NCI-H2196 (cell line): ENCODE data around the gene ANO1.

Experiments used
- DNase-seq: peaks from one replicate; lab custom pipeline; 2025; ENCODE audit not compliant: unreplicated experiment; lab: John Stamatoyannopoulos, UW

ANO1 gene

GRCh38 chr11:70111269-70112016 lies 33.3 kb downstream of the ANO1 start:
- DNase-seq, result no peak

GRCh38 chr11:70112017-70112434 lies 33.9 kb downstream of the ANO1 start:
- DNase-seq, result no peak

DNA sequence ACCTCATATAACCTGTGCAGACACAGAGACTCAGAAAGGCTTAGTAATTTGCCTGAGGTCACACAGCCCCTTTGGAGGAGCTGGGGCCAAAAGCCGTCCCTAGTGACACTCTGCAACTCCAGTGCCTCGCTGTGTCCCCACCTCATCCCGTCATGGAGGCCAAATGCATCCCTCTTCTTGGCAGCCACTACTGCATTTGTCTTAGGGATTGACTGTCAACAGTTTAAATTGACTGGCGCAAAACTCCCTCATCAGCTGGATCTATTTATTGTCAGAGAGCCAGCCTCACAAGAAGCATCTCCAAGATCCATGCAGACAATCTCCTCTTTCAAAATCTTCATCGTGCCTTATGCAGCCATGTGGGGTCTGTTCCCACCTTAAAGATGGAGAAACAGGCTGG lies 35.7 kb downstream of the ANO1 start:
- DNase-seq, result no peak

- DNase-seq, result no peak
These were observed 37.7 kb downstream of the ANO1 start for GRCh38 chr11:70115778-70116177.

DNA sequence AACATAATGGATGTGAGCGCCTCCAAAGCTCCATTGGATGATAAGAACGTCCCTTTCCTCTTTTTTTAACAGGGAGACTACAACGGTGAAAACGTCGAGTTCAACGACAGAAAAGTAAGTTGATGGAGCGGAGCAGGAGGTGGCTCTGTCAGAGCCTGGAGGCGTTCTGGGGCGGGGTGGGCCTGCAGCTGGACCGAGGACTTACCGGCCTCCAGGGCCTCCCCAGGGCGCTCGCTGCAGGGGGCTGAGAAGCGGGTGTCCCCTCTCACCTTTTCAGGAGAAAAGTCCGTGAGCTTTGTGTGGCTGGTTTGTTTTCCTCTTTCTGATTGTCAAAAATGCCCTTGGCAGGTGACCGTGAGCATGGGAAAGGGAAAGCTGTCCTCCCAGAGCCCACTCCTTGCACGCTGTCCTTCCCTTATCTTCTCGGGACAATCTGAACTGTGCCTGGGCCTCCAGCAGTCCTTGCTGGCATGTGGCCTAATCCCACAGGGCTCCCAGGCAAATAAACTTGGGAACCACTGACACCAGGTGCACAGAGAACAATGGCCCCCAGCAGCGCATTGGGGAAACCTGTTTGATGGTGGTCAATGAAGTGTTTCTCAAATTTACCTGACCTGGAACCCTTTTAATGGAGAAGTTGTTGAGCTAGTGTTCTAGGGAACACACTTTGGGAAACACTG lies 38.4 kb downstream of the ANO1 start:
- DNase-seq, result no peak

DNA sequence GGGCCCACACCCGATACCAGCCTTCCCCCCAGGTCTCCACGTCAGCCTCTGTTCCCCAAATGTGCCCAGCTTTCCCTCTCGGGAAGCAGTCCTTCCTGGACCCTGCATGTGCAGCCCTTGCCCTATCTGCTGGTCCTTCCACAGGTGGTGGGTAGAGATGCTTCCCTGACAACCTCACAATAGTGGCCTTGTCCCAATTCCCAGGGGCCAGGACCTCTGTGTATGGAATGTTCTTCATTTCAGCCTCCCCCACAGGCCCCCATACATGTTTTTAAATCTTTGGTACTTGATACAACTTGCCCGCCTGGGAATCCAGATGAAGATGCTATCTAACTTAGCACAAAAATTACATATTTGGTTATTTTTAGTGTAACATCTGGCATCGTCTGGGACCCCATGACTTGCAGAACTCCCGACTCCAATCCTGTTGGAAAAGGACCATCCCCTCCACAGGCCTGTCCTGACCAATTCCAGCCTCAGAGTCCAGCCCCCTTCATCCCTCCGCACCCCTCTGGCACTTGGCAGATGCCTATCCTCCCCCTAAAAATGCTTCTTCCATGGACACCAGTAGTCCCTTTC lies 39.5 kb downstream of the ANO1 start:
- DNase-seq, result no peak

DNA sequence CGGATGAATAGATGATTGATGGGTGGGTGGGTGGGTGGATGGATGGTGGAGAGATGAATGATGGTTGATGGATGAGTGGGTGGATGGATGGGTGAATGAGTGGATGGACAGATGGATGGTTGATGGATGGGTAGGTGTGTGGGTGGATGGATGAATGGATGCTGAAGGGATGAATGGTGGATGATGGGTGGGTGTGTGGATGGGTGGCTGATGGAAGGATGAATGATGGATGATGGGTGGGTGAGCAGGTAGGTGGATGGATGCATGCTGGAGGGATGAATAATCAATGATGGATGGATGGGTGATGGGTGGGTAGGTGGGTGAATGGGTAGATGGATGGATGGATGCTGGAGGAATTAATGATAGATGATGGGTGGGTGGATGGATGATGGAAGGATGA lies 40.5 kb downstream of the ANO1 start:
- no peak for DNase-seq

- no peak for DNase-seq
These were observed 41.4 kb downstream of the ANO1 start for GRCh38 chr11:70119502-70119901.

GRCh38 chr11:70120674-70121073 lies 42.6 kb downstream of the ANO1 start:
- DNase-seq, result no peak

GRCh38 chr11:70122490-70123198 lies 44.5 kb downstream of the ANO1 start:
- DNase-seq, result no peak

DNA sequence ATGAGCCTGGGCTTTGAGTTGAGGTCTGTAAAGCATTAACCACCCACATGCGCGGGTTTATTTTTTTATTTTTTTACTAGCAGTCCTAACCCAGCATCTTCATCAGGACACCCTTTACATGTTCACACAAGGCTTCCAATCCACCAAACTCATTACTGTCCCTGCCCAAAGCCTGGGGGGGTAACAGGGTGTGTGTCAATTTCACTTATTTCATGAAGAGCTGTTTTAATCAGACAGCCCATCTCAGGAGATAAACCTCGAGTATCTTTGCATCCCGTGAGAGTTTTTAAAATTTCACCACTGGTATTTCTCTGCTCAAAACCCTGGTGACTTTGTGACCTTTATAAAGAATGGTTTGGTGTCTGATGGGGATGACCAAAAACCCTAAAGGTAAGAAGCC lies 45.6 kb downstream of the ANO1 start:
- no peak for DNase-seq

- DNase-seq, result no peak
These were observed 46.3 kb downstream of the ANO1 start for GRCh38 chr11:70124321-70125000.

DNA sequence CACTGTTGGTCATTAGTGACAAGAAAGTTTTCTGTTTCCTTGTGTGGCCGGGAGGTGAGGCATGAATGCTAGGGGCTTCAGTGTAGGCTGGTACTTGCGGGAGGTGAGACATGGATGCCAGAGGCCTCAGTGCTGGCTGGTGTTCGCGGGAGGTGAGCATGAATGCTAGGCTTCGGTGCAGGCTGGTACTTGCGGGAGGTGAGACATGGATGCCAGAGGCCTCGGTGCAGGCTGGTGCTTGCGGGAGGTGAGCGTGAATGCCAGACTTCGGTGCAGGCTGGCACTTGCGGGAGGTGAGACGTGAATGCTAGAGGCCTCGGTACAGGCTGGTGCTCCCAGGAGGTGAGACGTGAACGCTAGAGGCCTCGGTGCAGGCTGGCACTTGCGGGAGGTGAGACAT lies 48.4 kb downstream of the ANO1 start:
- no peak for DNase-seq

DNA sequence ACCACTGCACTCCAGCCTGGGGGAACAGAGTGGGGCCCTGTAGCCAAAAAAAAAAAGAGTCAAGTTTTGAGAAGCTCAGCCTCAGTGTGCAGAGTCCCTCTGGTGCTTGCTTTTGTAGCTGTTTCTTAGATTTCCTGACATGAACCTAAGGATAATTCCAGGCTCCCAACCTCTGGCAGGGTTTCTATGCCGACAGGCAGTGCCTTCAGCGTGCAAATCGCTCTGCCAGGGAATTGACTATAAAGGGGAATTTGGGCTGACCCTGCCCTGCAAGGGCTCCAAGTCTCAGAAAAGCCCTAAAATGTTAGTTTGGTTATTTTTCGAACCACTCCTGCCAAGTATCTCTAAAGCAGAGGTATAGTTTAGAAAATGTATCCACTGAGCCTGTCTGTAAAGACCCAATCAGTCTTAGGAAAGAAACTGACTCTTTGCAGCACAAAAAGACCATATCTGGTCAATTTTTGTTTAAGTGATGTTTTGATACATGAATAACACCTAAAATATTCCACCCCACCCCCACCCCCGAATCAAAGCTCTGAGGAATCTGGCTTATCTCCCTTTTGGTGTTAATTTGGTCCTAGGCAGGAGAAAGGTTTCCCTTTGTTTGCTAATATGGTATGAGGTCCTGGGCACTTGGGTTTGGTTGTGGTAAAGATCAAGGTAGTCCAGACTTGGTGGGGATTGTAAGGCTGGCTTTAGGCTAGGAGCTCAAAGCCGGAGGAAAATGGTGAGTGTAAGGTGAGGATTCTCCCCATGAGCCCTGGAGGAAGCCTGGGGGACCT lies 49.7 kb downstream of the ANO1 start:
- DNase-seq, result no peak

GRCh38 chr11:70128435-70128906 lies 50.4 kb downstream of the ANO1 start:
- peak; percentile 32 for DNase-seq

GRCh38 chr11:70129051-70129592 lies 51.0 kb downstream of the ANO1 start:
- no peak for DNase-seq

DNA sequence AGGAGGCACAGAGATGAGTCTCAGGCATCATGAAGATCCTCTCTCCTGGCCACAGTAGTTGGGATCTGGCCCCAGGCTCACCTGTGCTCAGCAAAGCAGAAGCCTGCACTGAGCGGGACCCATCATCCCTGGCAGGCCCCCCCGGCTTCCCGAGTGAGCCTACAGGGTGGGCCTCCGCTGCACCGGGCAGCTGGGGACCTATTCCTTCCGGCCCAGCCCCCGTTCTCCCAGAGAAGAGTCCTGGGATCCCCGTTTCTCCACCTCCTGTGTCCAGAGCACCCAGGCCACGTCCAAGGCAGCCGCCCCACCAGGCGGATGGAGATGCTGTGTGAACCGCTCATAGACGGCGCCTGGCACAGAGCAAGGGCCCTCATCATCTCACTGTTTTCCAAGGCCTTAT lies 52.5 kb downstream of the ANO1 start:
- DNase-seq, result no peak

GRCh38 chr11:70131606-70132190 lies 53.6 kb downstream of the ANO1 start:
- no peak for DNase-seq

DNA sequence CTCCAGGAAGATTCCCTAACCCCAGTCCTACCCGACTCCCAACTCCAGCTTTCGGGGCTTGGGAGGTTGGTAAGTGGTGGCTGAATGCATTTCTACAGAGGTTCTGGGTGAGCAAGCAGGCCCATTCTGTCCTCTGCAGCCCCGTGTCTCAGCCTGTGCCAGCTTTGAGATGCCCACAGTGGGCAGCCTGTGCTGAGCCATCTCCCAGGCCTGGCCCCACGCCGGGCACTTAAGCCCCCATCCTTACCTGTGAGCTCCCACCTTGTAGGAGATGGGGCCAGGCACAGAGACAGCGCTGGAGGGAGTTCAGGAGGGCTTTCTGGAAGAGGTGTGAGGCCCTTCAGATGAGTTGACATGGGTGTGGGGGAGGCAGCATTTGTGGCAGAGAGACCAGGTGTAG lies 54.5 kb downstream of the ANO1 start:
- DNase-seq, result no peak
